ENCODE measurements around the gene CLIC6.

CLIC6 gene

GRCh38 chr21:34730194-34730593 is 61.4 kb downstream of the CLIC6 start:
- FAIRE-seq, result no peak

GRCh38 chr21:34730756-34731445 is 62.1 kb downstream of the CLIC6 start:
- FAIRE-seq, result no peak

GRCh38 chr21:34732388-34732821 is 63.6 kb downstream of the CLIC6 start:
- FAIRE-seq, result no peak

GRCh38 chr21:34733852-34734251 is 65.1 kb downstream of the CLIC6 start:
- no peak for FAIRE-seq

GRCh38 chr21:34734696-34735095 is 65.9 kb downstream of the CLIC6 start:
- no peak for FAIRE-seq

GRCh38 chr21:34736116-34736874 is 67.5 kb downstream of the CLIC6 start:
- no peak for FAIRE-seq

- no peak for FAIRE-seq
Measured at GRCh38 chr21:34737115-34737514, 68.3 kb downstream of the CLIC6 start.

- no peak for FAIRE-seq
Measured at GRCh38 chr21:34740198-34740597, 71.4 kb downstream of the CLIC6 start.

GRCh38 chr21:34743285-34743684 is 74.5 kb downstream of the CLIC6 start:
- no peak for FAIRE-seq

- FAIRE-seq, result no peak
Measured at GRCh38 chr21:34743831-34744230, 75.0 kb downstream of the CLIC6 start.

- FAIRE-seq, result no peak
Measured at GRCh38 chr21:34744801-34745200, 76.0 kb downstream of the CLIC6 start.

- FAIRE-seq, result no peak
Measured at GRCh38 chr21:34745557-34746255, 76.9 kb downstream of the CLIC6 start.

GRCh38 chr21:34748862-34749261 is 80.1 kb downstream of the CLIC6 start:
- no peak for FAIRE-seq

- no peak for FAIRE-seq
Measured at GRCh38 chr21:34754690-34755647, 86.2 kb downstream of the CLIC6 start.

GRCh38 chr21:34761758-34762330 is 93.0 kb downstream of the CLIC6 start:
- no peak for FAIRE-seq

GRCh38 chr21:34762786-34763185 is 94.0 kb downstream of the CLIC6 start:
- FAIRE-seq, result no peak

- no peak for FAIRE-seq
Measured at GRCh38 chr21:34764715-34765284, 96.0 kb downstream of the CLIC6 start.

- no peak for FAIRE-seq
Measured at GRCh38 chr21:34765619-34766018, 96.8 kb downstream of the CLIC6 start.

GRCh38 chr21:34766862-34767261 is 98.1 kb downstream of the CLIC6 start:
- FAIRE-seq, result no peak

All from G401.6 (cell line).